Activated CD4-positive, alpha-beta T cell treated with anti-CD3 and anti-CD28 coated beads, Interleukin-2, amount 50 U/mL, for 16 hours (primary cell): ENCODE results near the gene SMCR8.
"Not testable (repeated sequence)": the region's sequence is repeated elsewhere in the genome, so short reads cannot be mapped to it uniquely, and the experiment has no call there.

ENCODE experiments used
- DNase-seq: peaks from one replicate; pipeline ENCODE4 v3.0.0-alpha.2; 2020

Gene SMCR8

GRCh38 chr17:18314731-18315561 lies at the start of gene SMCR8, which contains the start of gene TOP3A:
Gene SMCR8 (plus strand): TSS chr17:18315293. CDS start chr17:18315790, 497 bp downstream.
Gene TOP3A (minus strand): TSS chr17:18314994. CDS start chr17:18314778, 216 bp downstream.
- DNase-seq, result peak; percentile 99

GRCh38 chr17:18267366-18267765 lies 47.7 kb upstream of the SMCR8 start:
- DNase-seq, result no peak

GRCh38 chr17:18267927-18268711 lies 47.0 kb upstream of the SMCR8 start:
- DNase-seq, result no peak

GRCh38 chr17:18270046-18270931 lies 44.8 kb upstream of the SMCR8 start:
- DNase-seq, result no peak

- no peak for DNase-seq
These were observed 38.0 kb upstream of the SMCR8 start for GRCh38 chr17:18277076-18277475.

- no peak for DNase-seq
These were observed 36.2 kb upstream of the SMCR8 start for GRCh38 chr17:18278867-18279266.

- no peak for DNase-seq
These were observed 34.8 kb upstream of the SMCR8 start for GRCh38 chr17:18280249-18280648.

GRCh38 chr17:18280766-18281371 lies 34.2 kb upstream of the SMCR8 start:
- no peak for DNase-seq

GRCh38 chr17:18281788-18282187 lies 33.3 kb upstream of the SMCR8 start:
- no peak for DNase-seq

- DNase-seq, result no peak
These were observed 29.8 kb upstream of the SMCR8 start for GRCh38 chr17:18285296-18285695.

GRCh38 chr17:18291718-18292540 lies 23.2 kb upstream of the SMCR8 start:
- no peak for DNase-seq

GRCh38 chr17:18298061-18298460 lies 17.0 kb upstream of the SMCR8 start:
- DNase-seq, result not testable (repeated sequence)

- DNase-seq, result no peak
These were observed 14.2 kb upstream of the SMCR8 start for GRCh38 chr17:18300725-18301480.

- DNase-seq, result not testable (repeated sequence)
These were observed 11.9 kb upstream of the SMCR8 start for GRCh38 chr17:18303206-18303605.

GRCh38 chr17:18309202-18309601 lies 5.9 kb upstream of the SMCR8 start:
- DNase-seq, result no peak

GRCh38 chr17:18314059-18314730 lies 898 bp upstream of the SMCR8 start:
- no peak for DNase-seq

- DNase-seq, result no peak
These were observed 449 bp downstream of the SMCR8 start for GRCh38 chr17:18315562-18315922.

GRCh38 chr17:18315961-18316360 lies 868 bp downstream of the SMCR8 start:
- DNase-seq, result no peak

GRCh38 chr17:18318117-18318516 lies 3.0 kb downstream of the SMCR8 start:
- no peak for DNase-seq

GRCh38 chr17:18318771-18319450 lies 3.8 kb downstream of the SMCR8 start:
- DNase-seq, result no peak
